ENCODE data around the gene TRIO. TPM values are rescaled to one million over a fixed set of nuclear protein-coding genes. Genes with fewer than 3 reads are reported as not detected.
A peak's percentile ranks its signal among the peaks of the same experiment; 100 is the strongest.

The TRIO gene
- total RNA-seq, 1 experiment from 2014 or later: 88.8 TPM

GRCh38 chr5:14310901-14311300 lies 167.8 kb downstream of the TRIO start:
- Mint-ChIP-seq H3K36me3 (peaks cover 28% of the 10 kb centered on the region), H3K4me1 (0 out of 2 replicates have a peak, but pooled peaks cover 6% of the 10 kb centered on the region), H3K4me3 (no peak overlapping the region), H3K27ac (no peak overlapping the region), H3K9me3 (no peaks in the 10 kb centered on the region), H3K27me3 (ENCODE audit: low read depth) (no peaks in the 10 kb centered on the region)
- TF ChIP-seq, protein P1, sequence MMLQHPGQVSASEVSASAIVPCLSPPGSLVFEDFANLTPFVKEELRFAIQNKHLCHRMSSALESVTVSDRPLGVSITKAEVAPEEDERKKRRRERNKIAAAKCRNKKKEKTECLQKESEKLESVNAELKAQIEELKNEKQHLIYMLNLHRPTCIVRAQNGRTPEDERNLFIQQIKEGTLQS (CRISPR knock-in tag; conservative IDR thresholded peaks at IDR 0.05): no peak
- TF ChIP-seq USF1 (CRISPR knock-in tag; IDR thresholded peaks at IDR 0.05) (no peak), SMAD4 (CRISPR knock-in tag; IDR thresholded peaks at IDR 0.05) (no peak), ERG (CRISPR knock-in tag; IDR thresholded peaks at IDR 0.05) (no peak), ZNF219 (CRISPR knock-in tag; IDR thresholded peaks at IDR 0.05; ENCODE audit: borderline replicate concordance) (no peak), AR (CRISPR knock-in tag; IDR thresholded peaks at IDR 0.05) (no peak)
- TF ChIP-seq, protein P2, sequence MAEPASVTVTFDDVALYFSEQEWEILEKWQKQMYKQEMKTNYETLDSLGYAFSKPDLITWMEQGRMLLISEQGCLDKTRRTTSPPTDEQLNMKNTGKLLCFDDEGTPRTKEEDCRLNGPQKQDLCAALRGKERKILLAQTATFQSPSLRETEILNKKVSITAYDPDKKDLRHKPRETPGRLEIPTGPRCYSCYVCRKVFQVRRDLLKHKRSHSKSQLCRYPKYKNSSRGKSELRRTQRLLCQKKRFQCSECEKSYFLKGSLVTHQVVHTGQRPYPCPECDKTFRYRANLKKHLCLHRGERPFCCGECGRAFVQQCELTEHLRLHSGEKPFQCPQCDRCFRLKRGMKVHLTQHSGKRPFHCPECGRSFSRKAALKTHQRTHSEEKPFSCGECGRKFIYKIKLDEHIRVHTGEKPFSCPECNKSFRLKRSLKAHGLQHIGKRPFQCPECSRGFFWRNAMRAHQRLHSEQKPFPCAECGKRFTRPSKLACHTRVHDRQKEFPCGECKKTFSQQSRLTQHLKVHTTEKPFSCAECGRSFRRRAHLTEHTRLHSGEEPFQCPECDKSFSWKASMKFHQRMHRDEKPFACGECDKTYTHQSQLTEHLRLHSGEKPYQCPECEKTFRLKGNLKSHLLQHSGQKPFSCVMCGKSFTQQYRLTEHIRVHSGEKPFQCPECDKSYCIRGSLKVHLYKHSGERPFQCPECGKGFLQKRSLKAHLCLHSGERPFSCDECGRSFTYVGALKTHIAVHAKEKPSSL (CRISPR knock-in tag; conservative IDR thresholded peaks at IDR 0.05): no peak
- no peak for DNase-seq (ENCODE audit: low spot score)
- ChIA-PET CTCF (no interaction called here), POLR2A (no interaction called here)
- ATAC-seq: no peak

GRCh38 chr5:14313986-14314690 lies 171.0 kb downstream of the TRIO start:
- Mint-ChIP-seq H3K36me3 (peaks cover 32% of the 10 kb centered on the region), H3K4me1 (0 out of 2 replicates have a peak, but pooled peaks cover 6% of the 10 kb centered on the region), H3K27ac (peak overlapping the region; percentile 55), H3K9me3 (no peaks in the 10 kb centered on the region), H3K4me3 (no peak overlapping the region), H3K27me3 (ENCODE audit: low read depth) (no peaks in the 10 kb centered on the region)
- ChIA-PET POLR2A (no interaction called here), CTCF (interaction anchor here (0.9 to 1.1 kb wide), 2 partner anchors 12 to 38 kb away, joined by 4 to 6 read pairs; no protein-coding TSS in a partner anchor)
- ATAC-seq (no peak), DNase-seq (ENCODE audit: low spot score) (no peak)
- TF ChIP-seq NR1H2 (CRISPR knock-in tag; IDR thresholded peaks at IDR 0.05): no peak
- TF ChIP-seq, protein P3, sequence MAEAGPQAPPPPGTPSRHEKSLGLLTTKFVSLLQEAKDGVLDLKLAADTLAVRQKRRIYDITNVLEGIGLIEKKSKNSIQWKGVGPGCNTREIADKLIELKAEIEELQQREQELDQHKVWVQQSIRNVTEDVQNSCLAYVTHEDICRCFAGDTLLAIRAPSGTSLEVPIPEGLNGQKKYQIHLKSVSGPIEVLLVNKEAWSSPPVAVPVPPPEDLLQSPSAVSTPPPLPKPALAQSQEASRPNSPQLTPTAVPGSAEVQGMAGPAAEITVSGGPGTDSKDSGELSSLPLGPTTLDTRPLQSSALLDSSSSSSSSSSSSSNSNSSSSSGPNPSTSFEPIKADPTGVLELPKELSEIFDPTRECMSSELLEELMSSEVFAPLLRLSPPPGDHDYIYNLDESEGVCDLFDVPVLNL (CRISPR knock-in tag; IDR thresholded peaks at IDR 0.05; ENCODE audit: borderline replicate concordance, low read depth): no peak
- TF ChIP-seq NFYB (CRISPR knock-in tag; conservative IDR thresholded peaks at IDR 0.05; ENCODE audit: low read depth): no peak
- TF ChIP-seq, protein P4, sequence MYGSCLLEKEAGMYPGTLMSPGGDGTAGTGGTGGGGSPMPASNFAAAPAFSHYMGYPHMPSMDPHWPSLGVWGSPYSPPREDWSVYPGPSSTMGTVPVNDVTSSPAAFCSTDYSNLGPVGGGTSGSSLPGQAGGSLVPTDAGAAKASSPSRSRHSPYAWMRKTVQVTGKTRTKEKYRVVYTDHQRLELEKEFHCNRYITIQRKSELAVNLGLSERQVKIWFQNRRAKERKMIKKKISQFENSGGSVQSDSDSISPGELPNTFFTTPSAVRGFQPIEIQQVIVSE (CRISPR knock-in tag; IDR thresholded peaks at IDR 0.05; ENCODE audit: borderline replicate concordance): no peak
- TF ChIP-seq FOXP1 (CRISPR knock-in tag; IDR thresholded peaks at IDR 0.05; ENCODE audit: borderline replicate concordance): no peak
- no peak for TF ChIP-seq ZNF317 (CRISPR knock-in tag; IDR thresholded peaks at IDR 0.05; ENCODE audit: borderline replicate concordance, low read depth)
- no peak for TF ChIP-seq RORB (CRISPR knock-in tag; IDR thresholded peaks at IDR 0.05)
- TF ChIP-seq, protein P5, sequence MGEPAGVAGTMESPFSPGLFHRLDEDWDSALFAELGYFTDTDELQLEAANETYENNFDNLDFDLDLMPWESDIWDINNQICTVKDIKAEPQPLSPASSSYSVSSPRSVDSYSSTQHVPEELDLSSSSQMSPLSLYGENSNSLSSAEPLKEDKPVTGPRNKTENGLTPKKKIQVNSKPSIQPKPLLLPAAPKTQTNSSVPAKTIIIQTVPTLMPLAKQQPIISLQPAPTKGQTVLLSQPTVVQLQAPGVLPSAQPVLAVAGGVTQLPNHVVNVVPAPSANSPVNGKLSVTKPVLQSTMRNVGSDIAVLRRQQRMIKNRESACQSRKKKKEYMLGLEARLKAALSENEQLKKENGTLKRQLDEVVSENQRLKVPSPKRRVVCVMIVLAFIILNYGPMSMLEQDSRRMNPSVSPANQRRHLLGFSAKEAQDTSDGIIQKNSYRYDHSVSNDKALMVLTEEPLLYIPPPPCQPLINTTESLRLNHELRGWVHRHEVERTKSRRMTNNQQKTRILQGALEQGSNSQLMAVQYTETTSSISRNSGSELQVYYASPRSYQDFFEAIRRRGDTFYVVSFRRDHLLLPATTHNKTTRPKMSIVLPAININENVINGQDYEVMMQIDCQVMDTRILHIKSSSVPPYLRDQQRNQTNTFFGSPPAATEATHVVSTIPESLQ (CRISPR knock-in tag; IDR thresholded peaks at IDR 0.05): no peak
- TF ChIP-seq, protein P6, sequence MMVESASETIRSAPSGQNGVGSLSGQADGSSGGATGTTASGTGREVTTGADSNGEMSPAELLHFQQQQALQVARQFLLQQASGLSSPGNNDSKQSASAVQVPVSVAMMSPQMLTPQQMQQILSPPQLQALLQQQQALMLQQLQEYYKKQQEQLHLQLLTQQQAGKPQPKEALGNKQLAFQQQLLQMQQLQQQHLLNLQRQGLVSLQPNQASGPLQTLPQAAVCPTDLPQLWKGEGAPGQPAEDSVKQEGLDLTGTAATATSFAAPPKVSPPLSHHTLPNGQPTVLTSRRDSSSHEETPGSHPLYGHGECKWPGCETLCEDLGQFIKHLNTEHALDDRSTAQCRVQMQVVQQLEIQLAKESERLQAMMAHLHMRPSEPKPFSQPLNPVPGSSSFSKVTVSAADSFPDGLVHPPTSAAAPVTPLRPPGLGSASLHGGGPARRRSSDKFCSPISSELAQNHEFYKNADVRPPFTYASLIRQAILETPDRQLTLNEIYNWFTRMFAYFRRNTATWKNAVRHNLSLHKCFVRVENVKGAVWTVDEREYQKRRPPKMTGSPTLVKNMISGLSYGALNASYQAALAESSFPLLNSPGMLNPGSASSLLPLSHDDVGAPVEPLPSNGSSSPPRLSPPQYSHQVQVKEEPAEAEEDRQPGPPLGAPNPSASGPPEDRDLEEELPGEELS (CRISPR knock-in tag; IDR thresholded peaks at IDR 0.05): no peak
- no peak for TF ChIP-seq NFATC4 (CRISPR knock-in tag; IDR thresholded peaks at IDR 0.05)
- no peak for TF ChIP-seq ZBTB21 (CRISPR knock-in tag; IDR thresholded peaks at IDR 0.05; ENCODE audit: borderline replicate concordance)
- no peak for TF ChIP-seq ZNF416 (CRISPR knock-in tag; IDR thresholded peaks at IDR 0.05)
- TF ChIP-seq GRHL2 (CRISPR knock-in tag; IDR thresholded peaks at IDR 0.05; ENCODE audit: insufficient replicate concordance, severe bottlenecking): no peak
